ENCODE results near the gene TMEM52B.
"Not testable (repeated sequence)": the region's sequence is repeated elsewhere in the genome, so short reads cannot be mapped to it uniquely, and the experiment has no call there.

TMEM52B gene

GRCh38 chr12:10196210-10196609, 17.4 kb downstream of the TMEM52B start:
- H3K4me3 ChIP-seq (ENCODE audit: low read length), result no peak overlapping the region
- TF ChIP-seq CTCF (conservative IDR thresholded peaks at IDR 0.05; ENCODE audit: low read depth, low read length), result no peak
- no peak for DNase-seq (ENCODE audit: low read depth)

- no peak for DNase-seq (ENCODE audit: low read depth)
- no peak overlapping the region for H3K4me3 ChIP-seq (ENCODE audit: low read length)
- no peak for TF ChIP-seq CTCF (conservative IDR thresholded peaks at IDR 0.05; ENCODE audit: low read depth, low read length)
Observed at GRCh38 chr12:10197879-10198278, 19.0 kb downstream of the TMEM52B start.

- not testable (repeated sequence) for DNase-seq (ENCODE audit: low read depth); H3K4me3 ChIP-seq (ENCODE audit: low read length)
Observed at GRCh38 chr12:10204495-10204894, 25.7 kb downstream of the TMEM52B start.

- DNase-seq (ENCODE audit: low read depth), result no peak
- no peak for TF ChIP-seq CTCF (conservative IDR thresholded peaks at IDR 0.05; ENCODE audit: low read depth, low read length)
- no peak overlapping the region for H3K4me3 ChIP-seq (ENCODE audit: low read length)
Observed at GRCh38 chr12:10205220-10205807, 26.5 kb downstream of the TMEM52B start.

GRCh38 chr12:10207136-10207535, 28.3 kb downstream of the TMEM52B start:
- TF ChIP-seq CTCF (conservative IDR thresholded peaks at IDR 0.05; ENCODE audit: low read depth, low read length), result no peak
- no peak for DNase-seq (ENCODE audit: low read depth)
- H3K4me3 ChIP-seq (ENCODE audit: low read length), result no peak overlapping the region

GRCh38 chr12:10210225-10210624, 31.4 kb downstream of the TMEM52B start:
- DNase-seq (ENCODE audit: low read depth), result no peak
- no peak overlapping the region for H3K4me3 ChIP-seq (ENCODE audit: low read length)
- no peak for TF ChIP-seq CTCF (conservative IDR thresholded peaks at IDR 0.05; ENCODE audit: low read depth, low read length)

GRCh38 chr12:10211101-10211939, 32.5 kb downstream of the TMEM52B start:
- TF ChIP-seq CTCF (conservative IDR thresholded peaks at IDR 0.05; ENCODE audit: low read depth, low read length), result no peak
- DNase-seq (ENCODE audit: low read depth), result no peak
- H3K4me3 ChIP-seq (ENCODE audit: low read length), result no peak overlapping the region
